Activated T-cell treated with anti-CD3 and anti-CD28 coated beads for 1 hour (primary cell): ENCODE data around the gene TPPP3.

ENCODE experiments used
- DNase-seq: peaks from one replicate; pipeline ENCODE4 v3.0.0-alpha.2; 2020; ENCODE audit warnings: low read depth

The TPPP3 gene

GRCh38 chr16:67342616-67343015 is 50.7 kb downstream of the TPPP3 start:
- no peak for DNase-seq

- no peak for DNase-seq
Observed at GRCh38 chr16:67341250-67341649, 52.0 kb downstream of the TPPP3 start.
